PC-3 (cell line): ENCODE results near the gene TIPARP. TPM values are rescaled to one million over a fixed set of nuclear protein-coding genes. Genes with fewer than 3 reads are reported as not detected.

ENCODE experiments used
- ATAC-seq: fragments of 200-7000 bp; cut with Tn5 transposase; 2 replicates; pipeline ENCODE4 v1.9.1; 2020; ENCODE audit warnings: mild to moderate bottlenecking, moderate library complexity
- BruUV-seq: library from RNA; stranded (reverse); fragments of 400-500 nt; replicated peaks from 2 replicates; lab custom pipeline; 2021; lab: Mats Ljungman, UMichigan
- CTCF ChIA-PET: fragments of 300-600 bp; sonication (Branson Sonifier 250); formaldehyde crosslinking; loops from one replicate; lab custom pipeline; 2022; ENCODE audit warnings: antibody characterized with exemption; lab: Charles Lee
- POLR2A ChIA-PET: fragments of 300-600 bp; sonication (Branson Sonifier 250); formaldehyde crosslinking; loops from one replicate; lab custom pipeline; 2022; ENCODE audit warnings: antibody characterized with exemption; ENCODE audit not compliant: unreplicated experiment; lab: Charles Lee
- DNase-seq: peaks from one replicate; pipeline ENCODE4 v3.0.0-alpha.2; 2015
- H2AFZ ChIP-seq: fragments of 300-600 bp; sonication (generic); 2 replicates; pipeline ENCODE4 v1.6.0; 2016; ENCODE audit warnings: antibody characterized with exemption, low read length
- H3F3A ChIP-seq: fragments of 300-600 bp; sonication (generic); one replicate; pipeline ENCODE4 v1.6.0; 2017; ENCODE audit warnings: antibody characterized with exemption, low read length, control low read depth, mild to moderate bottlenecking; ENCODE audit not compliant: unreplicated experiment
- H3K27ac ChIP-seq: fragments of 300-600 bp; sonication (generic); 2 replicates; pipeline ENCODE4 v1.5.1; 2016; ENCODE audit warnings: mild to moderate bottlenecking, low read length
- H3K27me3 ChIP-seq: fragments of 300-600 bp; sonication (generic); 2 replicates; pipeline ENCODE4 v1.6.1; 2016; ENCODE audit warnings: low read length, mixed read lengths
- H3K36me3 ChIP-seq: fragments of 300-600 bp; sonication (generic); 2 replicates; pipeline ENCODE4 v1.6.1; 2016; ENCODE audit warnings: low read depth, mixed run types, low read length, mixed read lengths
- H3K4me1 ChIP-seq: fragments of 300-600 bp; sonication (generic); 2 replicates; pipeline ENCODE4 v1.5.1; 2016; ENCODE audit warnings: low read length; ENCODE audit not compliant: insufficient read depth
- H3K4me2 ChIP-seq: fragments of 300-600 bp; sonication (generic); 2 replicates; pipeline ENCODE4 v1.6.0; 2016; ENCODE audit warnings: low read length
- H3K4me3 ChIP-seq: fragments of 300-600 bp; sonication (generic); 2 replicates; pipeline ENCODE4 v1.5.1; 2016; ENCODE audit warnings: mild to moderate bottlenecking, low read length, mixed read lengths
- H3K79me2 ChIP-seq: fragments of 300-600 bp; sonication (generic); 2 replicates; pipeline ENCODE4 v1.6.1; 2017; ENCODE audit warnings: low read length, mixed read lengths
- H3K9ac ChIP-seq: fragments of 300-600 bp; sonication (generic); 2 replicates; pipeline ENCODE4 v1.6.0; 2016; ENCODE audit warnings: mild to moderate bottlenecking, low read length
- H3K9me2 ChIP-seq: fragments of 300-600 bp; sonication (generic); replicated peaks from 2 replicates; pipeline ENCODE4 v1.6.1; 2016; ENCODE audit warnings: mixed run types, low read length, mixed read lengths
- H3K9me3 ChIP-seq: fragments of 300-600 bp; sonication (generic); 2 replicates; pipeline ENCODE4 v1.6.1; 2016; ENCODE audit warnings: low read length, mixed read lengths
- H4K20me1 ChIP-seq: fragments of 300-600 bp; sonication (generic); 2 replicates; pipeline ENCODE4 v1.6.1; 2016; ENCODE audit warnings: low read length, mixed read lengths
- CTCF ChIP-seq: fragments of 300-600 bp; sonication (generic); conservative IDR thresholded peaks from 2 replicates; pipeline ENCODE4 v1.5.1; 2017; ENCODE audit warnings: antibody characterized with exemption, low read depth, mild to moderate bottlenecking, low read length
- EZH2 ChIP-seq: fragments of 300-600 bp; sonication (generic); IDR thresholded peaks from one replicate; pipeline ENCODE4 v1.6.1; 2017; ENCODE audit warnings: antibody characterized with exemption, mild to moderate bottlenecking, low read length; ENCODE audit not compliant: unreplicated experiment
- EZH2phosphoT487 ChIP-seq: fragments of 300-600 bp; sonication (generic); IDR thresholded peaks from 2 replicates; pipeline ENCODE4 v1.6.1; 2018; ENCODE audit warnings: mild to moderate bottlenecking, antibody characterized with exemption, low read length, borderline replicate concordance
- intact Hi-C: fragments of 100-400 bp; cut with micrococcal nuclease; formaldehyde crosslinking; loops from 2 replicates; pipeline ENCODE4 v1.9.0; 2023
- total RNA-seq: library from RNA; depleted of rRNA; stranded (reverse); fragments of >200 nt; gene quantifications from 2 replicates; pipeline ENCODE4 v1.2.3, GENCODE V29; 2014

The TIPARP gene
- total RNA-seq, 1 experiment from 2014 or later = 84.7 TPM

- CTCF ChIA-PET = no interaction called here
- Histone ChIP-seq H3K9me3 (no peaks in the 10 kb centered on the region), H4K20me1 (no peaks in the 10 kb centered on the region), H2AFZ (no peak overlapping the region), H3K27me3 (no peaks in the 10 kb centered on the region), H3K4me3 (no peak overlapping the region), H3K27ac (peak overlapping the region; percentile 26), H3K79me2 (no peaks in the 10 kb centered on the region), H3K9me2 (no peaks in the 10 kb centered on the region), H3K4me1 (peaks cover 27% of the 10 kb centered on the region), H3K36me3 (0 out of 2 replicates have a peak, but pooled peaks cover 3% of the 10 kb centered on the region), H3K4me2 (no peak overlapping the region), H3F3A (no peaks in the 10 kb centered on the region), H3K9ac (no peak overlapping the region)
- TF ChIP-seq EZH2phosphoT487 = no peak
- intact Hi-C loops = no loop called here
- DNase-seq = peak; percentile 13
- peak; percentile 21; the same call in 1 of the 2 replicates for ATAC-seq
- POLR2A ChIA-PET = no interaction called here
- no TSS peak for BruUV-seq
Observed at GRCh38 chr3:156725682-156726081, 51.3 kb downstream of the TIPARP start.

GRCh38 chr3:156726456-156726855 is 52.1 kb downstream of the TIPARP start:
- intact Hi-C loops = no loop called here
- ATAC-seq (no peak), DNase-seq (no peak)
- Histone ChIP-seq H3K9me3 (no peaks in the 10 kb centered on the region), H4K20me1 (no peaks in the 10 kb centered on the region), H3K27ac (0 out of 2 replicates have a peak overlapping the region, but pooled peaks have one; percentile 26), H3K36me3 (no peaks in the 10 kb centered on the region), H3K4me2 (no peak overlapping the region), H3K79me2 (no peaks in the 10 kb centered on the region), H3K27me3 (no peaks in the 10 kb centered on the region), H3K9me2 (no peaks in the 10 kb centered on the region), H2AFZ (no peak overlapping the region), H3K4me1 (peaks cover 27% of the 10 kb centered on the region), H3K9ac (no peak overlapping the region), H3F3A (no peaks in the 10 kb centered on the region), H3K4me3 (no peak overlapping the region)
- POLR2A ChIA-PET = no interaction called here
- TF ChIP-seq CTCF (no peak), EZH2phosphoT487 (no peak), EZH2 (no peak)
- CTCF ChIA-PET = interaction anchor here (0.6 kb wide), 1 partner anchor 362 kb away, joined by 4 read pairs; no protein-coding TSS in a partner anchor
- BruUV-seq = no TSS peak

GRCh38 chr3:156727519-156728205 is 53.3 kb downstream of the TIPARP start:
- Histone ChIP-seq H2AFZ (no peak overlapping the region), H3K9me2 (no peaks in the 10 kb centered on the region), H3K4me3 (no peak overlapping the region), H3K27ac (peak overlapping the region; percentile 44), H3K4me1 (peaks cover 27% of the 10 kb centered on the region), H3K9me3 (no peaks in the 10 kb centered on the region), H3F3A (no peaks in the 10 kb centered on the region), H3K27me3 (no peaks in the 10 kb centered on the region), H3K36me3 (no peaks in the 10 kb centered on the region), H3K4me2 (no peak overlapping the region; the same call in 1 of the 2 replicates), H3K9ac (no peak overlapping the region), H4K20me1 (no peaks in the 10 kb centered on the region), H3K79me2 (no peaks in the 10 kb centered on the region)
- POLR2A ChIA-PET = no interaction called here
- TF ChIP-seq EZH2phosphoT487 = no peak
- no peak for TF ChIP-seq CTCF
- DNase-seq = no peak
- no TSS peak for BruUV-seq
- intact Hi-C loops = no loop called here
- ATAC-seq = peak; percentile 10; the same call in 1 of the 2 replicates
- CTCF ChIA-PET = no interaction called here
